ENCODE data around the gene CROCC. TPM values are rescaled to one million over a fixed set of nuclear protein-coding genes. Genes with fewer than 3 reads are reported as not detected.

The CROCC gene
- total RNA-seq, 1 donor from 2014 or later, result 34.5 TPM

- H3K27ac Mint-ChIP-seq (ENCODE audit: unreplicated experiment), result no peak overlapping the region
- H3K4me1 Mint-ChIP-seq (ENCODE audit: unreplicated experiment), result peaks cover 23% of the 10 kb centered on the region
- H3K36me3 Mint-ChIP-seq (ENCODE audit: unreplicated experiment), result peaks cover 11% of the 10 kb centered on the region
- no peak for TF ChIP-seq CTCF (IDR thresholded peaks at IDR 0.05)
- no peaks in the 10 kb centered on the region for H3K9me3 Mint-ChIP-seq (ENCODE audit: unreplicated experiment)
- no peak for DNase-seq (ENCODE audit: extremely low spot score, unreplicated experiment)
- H3K27me3 Mint-ChIP-seq (ENCODE audit: unreplicated experiment), result no peaks in the 10 kb centered on the region
- H3K4me3 Mint-ChIP-seq (ENCODE audit: unreplicated experiment), result no peak overlapping the region
Measured at GRCh38 chr1:16970132-16970910, 48.6 kb downstream of the CROCC start.

- Mint-ChIP-seq H3K36me3 (ENCODE audit: unreplicated experiment) (peaks cover 5% of the 10 kb centered on the region), H3K4me1 (ENCODE audit: unreplicated experiment) (peaks cover 28% of the 10 kb centered on the region), H3K4me3 (ENCODE audit: unreplicated experiment) (no peak overlapping the region), H3K27me3 (ENCODE audit: unreplicated experiment) (no peaks in the 10 kb centered on the region), H3K27ac (ENCODE audit: unreplicated experiment) (peak overlapping the region; percentile 18), H3K9me3 (ENCODE audit: unreplicated experiment) (no peaks in the 10 kb centered on the region)
- DNase-seq (ENCODE audit: extremely low spot score, unreplicated experiment), result no peak
- TF ChIP-seq CTCF (IDR thresholded peaks at IDR 0.05), result no peak
Measured at GRCh38 chr1:16971341-16972188, 49.8 kb downstream of the CROCC start.

- Mint-ChIP-seq H3K36me3 (ENCODE audit: unreplicated experiment) (peaks cover 2% of the 10 kb centered on the region), H3K27ac (ENCODE audit: unreplicated experiment) (peak overlapping the region; percentile 67)
Measured at GRCh38 chr1:16972189-16972895, 50.6 kb downstream of the CROCC start.

GRCh38 chr1:16973215-16973614, 51.5 kb downstream of the CROCC start:
- Mint-ChIP-seq H3K27ac (ENCODE audit: unreplicated experiment) (no peak overlapping the region), H3K36me3 (ENCODE audit: unreplicated experiment) (peaks cover 2% of the 10 kb centered on the region), H3K9me3 (ENCODE audit: unreplicated experiment) (no peaks in the 10 kb centered on the region), H3K4me1 (ENCODE audit: unreplicated experiment) (peaks cover 32% of the 10 kb centered on the region), H3K4me3 (ENCODE audit: unreplicated experiment) (no peak overlapping the region), H3K27me3 (ENCODE audit: unreplicated experiment) (no peaks in the 10 kb centered on the region)
- no peak for DNase-seq (ENCODE audit: extremely low spot score, unreplicated experiment)
- TF ChIP-seq CTCF (IDR thresholded peaks at IDR 0.05), result no peak

More at GRCh38 chr1:16972189-16972895, 50.6 kb downstream of the CROCC start:
- Mint-ChIP-seq H3K4me1 (ENCODE audit: unreplicated experiment) (peaks cover 23% of the 10 kb centered on the region), H3K4me3 (ENCODE audit: unreplicated experiment) (no peak overlapping the region), H3K9me3 (ENCODE audit: unreplicated experiment) (no peaks in the 10 kb centered on the region), H3K27me3 (ENCODE audit: unreplicated experiment) (no peaks in the 10 kb centered on the region)
- no peak for TF ChIP-seq CTCF (IDR thresholded peaks at IDR 0.05)
- no peak for DNase-seq (ENCODE audit: extremely low spot score, unreplicated experiment)
